HG03196 (cell line): ENCODE measurements around the gene TSHZ2.

Experiments
- ATAC-seq: cut with Tn5 transposase; IDR thresholded peaks from one replicate; pipeline ENCODE4 v1.9.1; 2021; ENCODE audit not compliant: unreplicated experiment

The TSHZ2 gene

GRCh38 chr20:52994184-52994970, 22.2 kb downstream of the TSHZ2 start:
- no peak for ATAC-seq

GRCh38 chr20:52996130-52996529, 24.0 kb downstream of the TSHZ2 start:
- no peak for ATAC-seq

GRCh38 chr20:52996658-52997057, 24.5 kb downstream of the TSHZ2 start:
- ATAC-seq, result no peak

GRCh38 chr20:52998268-52998667, 26.1 kb downstream of the TSHZ2 start:
- ATAC-seq, result no peak

GRCh38 chr20:52999040-52999439, 26.9 kb downstream of the TSHZ2 start:
- ATAC-seq, result no peak

- ATAC-seq, result no peak
These were observed 29.5 kb downstream of the TSHZ2 start for GRCh38 chr20:53001498-53002301.

GRCh38 chr20:53002786-53003185, 30.6 kb downstream of the TSHZ2 start:
- no peak for ATAC-seq

GRCh38 chr20:53003420-53004154, 31.4 kb downstream of the TSHZ2 start:
- no peak for ATAC-seq

- no peak for ATAC-seq
These were observed 32.2 kb downstream of the TSHZ2 start for GRCh38 chr20:53004267-53004813.

GRCh38 chr20:53009979-53010735, 38.0 kb downstream of the TSHZ2 start:
- ATAC-seq, result no peak

- no peak for ATAC-seq
These were observed 39.5 kb downstream of the TSHZ2 start for GRCh38 chr20:53011640-53012039.

- ATAC-seq, result no peak
These were observed 41.0 kb downstream of the TSHZ2 start for GRCh38 chr20:53013183-53013582.

- ATAC-seq, result no peak
These were observed 41.7 kb downstream of the TSHZ2 start for GRCh38 chr20:53013847-53014246.

- ATAC-seq, result no peak
These were observed 43.9 kb downstream of the TSHZ2 start for GRCh38 chr20:53016071-53016470.

GRCh38 chr20:53016534-53017042, 44.4 kb downstream of the TSHZ2 start:
- no peak for ATAC-seq

- no peak for ATAC-seq
These were observed 45.0 kb downstream of the TSHZ2 start for GRCh38 chr20:53017206-53017605.

- no peak for ATAC-seq
These were observed 47.3 kb downstream of the TSHZ2 start for GRCh38 chr20:53019464-53019863.

- no peak for ATAC-seq
These were observed 48.2 kb downstream of the TSHZ2 start for GRCh38 chr20:53020376-53020775.

- ATAC-seq, result no peak
These were observed 48.7 kb downstream of the TSHZ2 start for GRCh38 chr20:53020834-53021233.

GRCh38 chr20:53021934-53022333, 49.8 kb downstream of the TSHZ2 start:
- ATAC-seq, result no peak
